HL-60 (cell line): ENCODE measurements around the gene CUL4A.

Experiments
- CTCF ChIP-seq: IDR thresholded peaks from one replicate; pipeline ENCODE4 v1.5.1; 2011; ENCODE audit warnings: low read length, control low read depth, inconsistent platforms; ENCODE audit not compliant: insufficient read depth
- GABPA ChIP-seq: IDR thresholded peaks from 2 replicates; pipeline ENCODE4 v1.6.1; 2012; ENCODE audit warnings: low read depth
- POLR2AphosphoS5 ChIP-seq: IDR thresholded peaks from 2 replicates; pipeline ENCODE4 v1.6.1; 2012; ENCODE audit warnings: low read depth
- REST ChIP-seq: IDR thresholded peaks from 2 replicates; pipeline ENCODE4 v1.6.1; 2012; ENCODE audit warnings: low read depth; ENCODE audit not compliant: insufficient replicate concordance
- SPI1 ChIP-seq: IDR thresholded peaks from 2 replicates; pipeline ENCODE4 v1.6.1; 2012; ENCODE audit warnings: low read depth, mild to moderate bottlenecking, borderline replicate concordance

- TF ChIP-seq CTCF: no peak
- TF ChIP-seq POLR2AphosphoS5: no peak
- TF ChIP-seq GABPA: no peak
- TF ChIP-seq REST: no peak
- TF ChIP-seq SPI1: no peak
Measured at GRCh38 chr13:113291129-113291528, 81.7 kb downstream of the CUL4A start.
